ENCODE measurements around the gene FAM78B.

The FAM78B gene

GRCh38 chr1:166069390-166069789 is 97.4 kb downstream of the FAM78B start:
- no peak for DNase-seq
- no peak for ATAC-seq

GRCh38 chr1:166066107-166066506 is 100.7 kb downstream of the FAM78B start:
- no peak for ATAC-seq
- DNase-seq, result no peak

GRCh38 chr1:166064951-166065350 is 101.8 kb downstream of the FAM78B start:
- no peak for ATAC-seq
- no peak for DNase-seq

GRCh38 chr1:166064313-166064926 is 102.4 kb downstream of the FAM78B start:
- ATAC-seq (no peak), DNase-seq (no peak)

GRCh38 chr1:166063701-166064100 is 103.1 kb downstream of the FAM78B start:
- no peak for DNase-seq
- ATAC-seq, result no peak

- ATAC-seq (no peak), DNase-seq (no peak)
These were observed 104.3 kb downstream of the FAM78B start for GRCh38 chr1:166062421-166063070.

GRCh38 chr1:166057650-166058049 is 109.2 kb downstream of the FAM78B start:
- DNase-seq, result no peak
- no peak for ATAC-seq

GRCh38 chr1:166053395-166053794 is 113.4 kb downstream of the FAM78B start:
- ATAC-seq (no peak), DNase-seq (no peak)

GRCh38 chr1:166040202-166040997 is 126.4 kb downstream of the FAM78B start:
- DNase-seq (no peak), ATAC-seq (no peak)

- no peak for DNase-seq
- ATAC-seq, result no peak
These were observed 127.2 kb downstream of the FAM78B start for GRCh38 chr1:166039436-166040201.

- ATAC-seq (no peak), DNase-seq (no peak)
These were observed 130.7 kb downstream of the FAM78B start for GRCh38 chr1:166036092-166036491.

GRCh38 chr1:166032572-166033371 is 134.0 kb downstream of the FAM78B start:
- ATAC-seq (no peak), DNase-seq (no peak)

GRCh38 chr1:166031932-166032571 is 134.7 kb downstream of the FAM78B start:
- DNase-seq, result no peak

GRCh38 chr1:166029196-166029945 is 137.4 kb downstream of the FAM78B start:
- ATAC-seq (no peak), DNase-seq (no peak)

More at GRCh38 chr1:166031932-166032571, 134.7 kb downstream of the FAM78B start:
- ATAC-seq, result no peak

- ATAC-seq (no peak), DNase-seq (no peak)
These were observed 140.2 kb downstream of the FAM78B start for GRCh38 chr1:166026555-166026954.

GRCh38 chr1:166026143-166026542 is 140.7 kb downstream of the FAM78B start:
- ATAC-seq (no peak), DNase-seq (no peak)

GRCh38 chr1:166020210-166020609 is 146.6 kb downstream of the FAM78B start:
- ATAC-seq, result no peak

More at GRCh38 chr1:166020210-166020609, 146.6 kb downstream of the FAM78B start:
- DNase-seq, result no peak
